GM18909 (cell line): Measurements from ENCODE around the gene TSHZ2.

Source experiments
- ATAC-seq: cut with Tn5 transposase; IDR thresholded peaks from one replicate; pipeline ENCODE4 v1.9.1; 2021; ENCODE audit warnings: mild to moderate bottlenecking; ENCODE audit not compliant: unreplicated experiment, poor library complexity

TSHZ2 gene

GRCh38 chr20:53287357-53288042 lies 315.3 kb downstream of the TSHZ2 start:
- no peak for ATAC-seq

DNA sequence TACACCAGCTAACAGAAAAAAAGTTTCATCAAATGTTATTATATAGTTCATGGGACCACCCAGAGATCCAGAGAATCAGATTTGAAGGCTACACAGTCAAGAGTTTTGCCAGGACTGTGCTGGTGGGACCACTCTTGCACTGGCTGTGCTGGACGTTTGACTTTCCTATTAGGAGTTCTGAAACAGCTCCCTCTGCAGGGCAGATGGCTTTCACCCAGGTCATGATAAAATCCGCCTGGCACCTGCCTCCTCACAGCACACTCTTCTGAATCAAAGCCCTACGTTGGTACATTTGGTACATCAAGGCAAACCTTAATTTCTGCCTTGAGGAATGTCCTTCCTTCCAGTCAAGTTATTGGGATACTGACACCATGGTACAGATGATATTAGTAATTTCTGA lies 319.4 kb downstream of the TSHZ2 start:
- no peak for ATAC-seq

DNA sequence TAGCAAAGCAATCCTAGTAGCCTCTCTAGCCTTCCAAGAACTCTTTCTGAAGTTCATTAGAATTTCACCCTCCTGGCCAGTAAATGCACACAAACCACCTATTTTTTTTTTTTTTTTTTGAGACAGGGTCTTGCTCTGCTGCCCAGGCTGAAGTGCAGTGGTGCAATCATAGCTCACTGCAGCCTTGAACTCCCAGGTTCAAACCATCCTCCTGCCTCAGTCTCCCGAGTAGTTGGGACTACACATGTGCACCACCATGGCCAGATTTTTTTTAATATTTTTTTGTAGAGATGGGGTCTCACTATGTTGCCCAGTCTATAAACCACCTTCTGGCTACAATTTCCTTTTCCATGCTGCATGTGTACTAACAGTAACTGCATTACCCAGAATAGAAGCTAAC lies 320.2 kb downstream of the TSHZ2 start:
- ATAC-seq = no peak

DNA sequence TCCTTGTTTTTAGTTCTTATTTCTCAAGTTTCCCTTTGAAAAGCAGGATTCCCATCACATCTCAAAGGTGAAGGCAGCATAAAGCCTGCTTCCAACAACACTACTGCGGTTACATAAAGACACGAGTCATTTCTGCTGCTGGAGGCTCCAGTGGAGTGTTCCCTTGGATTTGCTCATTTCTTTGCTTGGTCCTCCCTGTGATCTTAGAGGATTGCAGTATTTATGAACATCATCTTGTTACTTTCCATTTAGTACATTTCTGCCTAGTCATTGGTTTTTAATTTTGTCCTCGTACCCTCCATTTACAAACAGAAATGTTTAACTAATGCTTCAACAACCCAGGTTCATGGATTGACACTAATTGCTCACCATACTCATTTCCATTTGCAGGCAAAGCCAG lies 322.6 kb downstream of the TSHZ2 start:
- no peak for ATAC-seq

DNA sequence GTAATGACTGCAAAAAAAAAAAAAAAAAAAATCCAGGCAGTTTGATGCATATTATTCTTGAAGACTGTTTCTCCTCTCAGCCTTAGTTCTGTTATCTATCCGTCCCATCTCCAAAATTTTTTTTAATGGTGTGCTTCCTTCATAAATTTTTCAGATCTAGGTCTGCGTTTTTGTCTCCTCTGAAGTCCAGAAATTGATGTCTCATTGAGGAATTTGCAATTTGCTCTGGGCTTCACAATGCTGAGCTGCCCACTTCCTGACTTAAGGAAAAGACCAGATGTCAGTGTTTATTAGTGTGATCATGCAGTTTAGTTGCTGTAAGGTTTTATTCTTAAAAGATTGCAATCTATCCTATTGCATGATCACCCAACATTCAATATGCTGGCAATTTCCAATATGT lies 323.9 kb downstream of the TSHZ2 start:
- ATAC-seq = no peak

DNA sequence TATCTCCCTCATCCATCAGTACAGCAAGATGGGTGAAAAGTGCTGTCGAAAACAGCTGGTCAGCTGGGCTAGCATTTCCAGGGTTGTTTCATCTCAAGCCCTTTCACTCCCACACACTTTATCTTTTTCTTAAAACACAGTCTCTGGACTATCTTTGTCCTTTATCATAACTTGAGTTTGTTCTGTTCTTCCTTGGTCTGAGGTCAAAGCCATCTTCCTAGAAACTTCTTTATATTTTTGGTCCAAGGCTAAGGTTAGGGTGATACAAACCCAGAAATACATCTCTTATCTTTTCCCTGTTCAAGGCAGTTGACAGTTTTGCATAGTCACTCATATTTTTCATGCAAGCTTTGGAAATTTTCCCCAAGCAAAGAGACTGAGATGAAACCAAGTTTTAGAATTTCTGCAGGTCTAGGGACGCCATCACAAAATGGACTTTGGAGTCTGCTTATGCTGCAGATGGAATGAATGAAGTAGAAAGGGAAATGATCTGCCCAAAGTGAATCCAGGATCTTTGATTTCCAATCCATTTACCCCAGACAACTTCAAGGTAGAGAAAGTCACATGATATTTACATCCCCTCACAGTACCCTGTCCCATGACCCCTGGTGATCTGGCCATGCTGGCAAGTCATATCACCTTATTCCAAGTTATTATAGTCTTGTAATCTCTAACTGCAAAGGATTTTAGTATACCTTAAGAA lies 324.4 kb downstream of the TSHZ2 start:
- ATAC-seq = no peak

DNA sequence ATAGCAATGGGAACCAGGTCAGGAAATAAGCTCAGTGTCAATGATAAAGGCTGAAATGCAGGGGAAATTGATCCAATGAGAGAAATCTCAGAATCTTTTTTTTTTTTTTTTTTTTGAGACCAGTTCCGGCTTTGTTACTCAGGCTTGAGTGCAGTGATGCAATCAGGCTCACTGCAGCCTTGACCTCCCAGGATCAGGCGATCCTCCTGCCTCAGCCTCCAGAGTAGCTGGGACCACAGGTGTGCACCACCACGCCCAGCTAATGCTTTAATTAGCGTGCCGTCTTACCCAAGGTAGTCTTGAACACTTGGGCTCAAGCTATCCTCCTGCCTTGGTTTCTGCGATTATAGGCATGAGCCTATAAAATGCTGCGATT lies 325.0 kb downstream of the TSHZ2 start:
- no peak for ATAC-seq

DNA sequence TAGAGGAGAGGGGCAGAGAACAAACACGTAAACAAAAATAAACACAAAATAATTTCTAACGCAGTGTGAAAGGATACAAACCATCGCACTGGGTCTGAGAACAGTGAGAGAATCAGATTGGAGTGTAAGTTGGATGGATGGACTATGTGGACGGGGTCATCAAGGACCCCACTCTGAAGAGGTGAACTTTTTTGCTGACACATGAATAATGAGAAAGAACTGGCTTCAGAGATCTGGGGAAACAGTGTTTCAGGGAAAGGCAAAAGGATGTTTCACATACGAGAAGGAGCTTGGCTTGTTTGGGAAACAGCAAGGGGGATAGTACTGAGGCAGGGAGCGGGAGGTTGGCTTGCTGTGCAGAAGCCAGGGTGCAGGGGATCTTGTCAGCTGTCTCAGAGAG lies 326.1 kb downstream of the TSHZ2 start:
- ATAC-seq = no peak

GRCh38 chr20:53298911-53299310 lies 326.8 kb downstream of the TSHZ2 start:
- no peak for ATAC-seq

DNA sequence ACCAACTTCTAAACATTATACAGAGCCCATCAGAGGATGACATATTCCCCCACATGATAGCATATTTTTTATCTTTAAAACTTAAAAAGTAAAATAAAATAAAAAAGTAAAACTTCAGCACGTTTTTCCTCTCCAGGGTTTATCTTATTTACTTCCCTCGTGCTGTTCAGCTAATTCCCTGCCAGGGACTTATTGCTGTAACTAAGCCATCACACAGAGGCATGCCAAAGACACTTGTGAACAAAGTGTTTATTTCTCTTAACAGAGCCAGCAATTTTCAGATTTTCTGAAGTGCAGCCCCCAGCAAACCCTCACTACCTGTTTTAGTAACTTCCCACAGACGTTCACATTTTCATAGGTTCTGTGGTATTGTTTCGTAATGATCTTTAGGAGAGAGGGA lies 327.7 kb downstream of the TSHZ2 start:
- no peak for ATAC-seq

GRCh38 chr20:53301869-53302268 lies 329.7 kb downstream of the TSHZ2 start:
- ATAC-seq = no peak

- ATAC-seq = no peak
These were observed 330.7 kb downstream of the TSHZ2 start for GRCh38 chr20:53302695-53303412.

DNA sequence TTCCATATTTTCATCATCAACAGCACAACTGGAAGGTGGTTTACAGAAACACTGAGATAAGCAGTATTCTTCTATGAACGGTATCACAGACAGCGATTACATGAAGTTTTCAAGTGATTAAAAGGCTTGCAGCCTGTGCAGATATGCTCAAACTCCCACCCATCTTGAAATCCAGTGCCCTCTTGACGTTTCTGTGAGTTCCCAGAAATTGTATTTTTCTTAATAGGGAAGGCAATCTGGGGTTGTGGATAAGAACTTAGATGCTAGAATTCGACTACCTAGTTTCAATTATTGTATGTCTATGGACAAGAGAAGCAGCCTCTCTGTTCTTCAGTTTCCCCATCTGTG lies 331.2 kb downstream of the TSHZ2 start:
- ATAC-seq = no peak

GRCh38 chr20:53304146-53304545 lies 332.0 kb downstream of the TSHZ2 start:
- ATAC-seq = no peak

GRCh38 chr20:53306192-53306805 lies 334.1 kb downstream of the TSHZ2 start:
- no peak for ATAC-seq

GRCh38 chr20:53307964-53308597 lies 335.9 kb downstream of the TSHZ2 start:
- ATAC-seq = no peak

DNA sequence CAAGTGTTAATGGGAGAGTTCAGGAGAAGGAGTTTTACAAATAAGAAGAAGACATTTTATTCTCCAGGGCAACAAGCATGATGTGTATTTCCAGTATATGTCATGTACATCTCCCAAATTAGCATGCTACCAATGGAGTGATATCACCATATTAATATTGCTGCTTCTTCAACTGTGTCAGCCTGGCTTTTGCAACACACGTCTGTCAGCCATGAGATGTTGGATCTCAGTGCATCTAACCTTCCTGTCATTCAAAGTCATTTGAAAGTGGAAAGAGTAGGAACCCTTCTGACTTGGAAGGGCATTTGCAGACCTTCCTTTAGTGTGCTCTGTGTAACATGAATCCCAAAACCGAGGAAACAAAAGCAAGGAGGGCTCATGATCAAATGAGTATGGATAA lies 337.4 kb downstream of the TSHZ2 start:
- no peak for ATAC-seq

DNA sequence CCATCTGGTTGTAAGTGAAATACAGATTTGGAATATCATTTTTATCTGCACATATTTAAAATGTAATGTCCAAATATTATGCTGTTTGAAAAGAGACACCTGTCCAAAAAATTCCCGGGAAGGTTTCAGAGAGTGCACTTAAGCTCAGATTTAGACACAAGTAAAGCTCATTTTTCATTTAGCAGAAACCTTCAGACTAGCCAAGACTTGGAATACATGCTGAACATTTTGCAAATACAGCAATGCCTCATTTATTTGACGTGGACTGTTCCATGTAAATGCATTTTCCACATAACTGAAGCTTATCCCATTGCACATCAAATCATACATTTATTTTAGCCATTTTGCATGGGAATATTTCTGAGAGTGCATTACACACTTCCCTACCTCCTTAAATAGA lies 340.8 kb downstream of the TSHZ2 start:
- ATAC-seq = no peak

DNA sequence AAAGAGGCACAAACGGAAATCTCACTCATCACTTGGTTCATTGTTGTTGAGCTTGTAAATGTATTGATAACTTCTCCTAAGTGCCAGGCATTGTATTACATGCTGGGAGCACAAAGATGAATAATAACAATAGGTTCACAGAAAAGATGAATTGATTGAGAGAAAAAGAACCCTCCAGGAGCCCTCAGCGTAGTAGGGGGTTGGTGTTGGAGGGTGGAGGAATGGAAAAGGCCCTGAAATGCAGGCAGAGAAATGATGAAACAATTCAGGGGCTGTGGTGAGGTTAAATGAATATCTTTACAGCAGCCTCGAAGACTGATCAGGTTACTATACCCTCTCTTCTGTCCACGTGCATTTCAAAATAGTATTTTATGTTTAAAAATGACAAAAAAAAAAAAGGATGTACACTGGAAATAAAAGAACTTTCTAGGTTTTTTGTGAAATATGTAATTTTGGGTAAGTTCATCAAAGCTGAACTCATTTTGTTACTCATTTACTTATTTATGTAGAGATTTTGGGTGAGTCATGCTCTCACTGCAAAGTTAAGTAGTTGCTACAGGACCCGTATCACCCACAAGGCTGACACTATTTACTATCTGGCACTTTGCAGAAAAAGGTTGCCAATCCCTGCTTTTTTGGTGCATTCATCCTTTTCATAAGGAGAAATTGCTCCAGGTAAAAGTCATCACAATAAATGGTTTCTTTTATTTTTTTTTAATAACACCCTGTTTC lies 344.2 kb downstream of the TSHZ2 start:
- ATAC-seq = no peak

DNA sequence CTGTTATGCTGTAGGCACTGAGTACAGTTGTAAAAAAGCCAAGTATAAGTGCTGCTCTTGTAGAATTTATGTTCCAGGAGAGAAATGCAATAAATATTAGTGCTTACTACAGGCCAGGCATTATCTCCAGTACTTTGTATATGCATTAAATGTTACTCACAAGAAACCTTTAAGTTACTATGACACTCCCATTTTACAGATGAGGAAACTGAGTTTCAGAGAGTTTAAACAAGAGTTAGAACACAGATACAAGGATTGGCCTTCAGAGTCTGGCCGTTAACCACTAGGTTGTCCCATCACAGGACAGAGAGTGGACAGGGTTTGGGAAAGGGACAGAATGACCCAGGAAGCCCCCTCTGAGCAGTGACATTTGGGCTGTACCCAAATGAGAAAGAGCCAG lies 347.0 kb downstream of the TSHZ2 start:
- no peak for ATAC-seq
